ENCODE data around the gene MESD.
A peak's percentile ranks its signal among the peaks of the same experiment; 100 is the strongest.

MESD gene

GRCh38 chr15:81024265-81024872 lies 34.8 kb upstream of the MESD start:
- TF ChIP-seq ZNF274 (IDR thresholded peaks at IDR 0.05; ENCODE audit: low read depth, low read length), result no peak
- no peak overlapping the region; the same call in 1 of the 2 replicates for H3K4me3 ChIP-seq (ENCODE audit: low read length)

- no peak for TF ChIP-seq ZNF274 (IDR thresholded peaks at IDR 0.05; ENCODE audit: low read depth, low read length)
Observed at GRCh38 chr15:81023483-81024264, 34.1 kb upstream of the MESD start.

GRCh38 chr15:81021321-81021720 lies 31.7 kb upstream of the MESD start:
- no peak for TF ChIP-seq ZNF274 (IDR thresholded peaks at IDR 0.05; ENCODE audit: low read depth, low read length)
- H3K4me3 ChIP-seq (ENCODE audit: low read length), result no peak overlapping the region

More at GRCh38 chr15:81023483-81024264, 34.1 kb upstream of the MESD start:
- H3K4me3 ChIP-seq (ENCODE audit: low read length), result peak overlapping the region; percentile 14; the same call in 1 of the 2 replicates

GRCh38 chr15:81018197-81018596 lies 28.6 kb upstream of the MESD start:
- no peak for TF ChIP-seq ZNF274 (IDR thresholded peaks at IDR 0.05; ENCODE audit: low read depth, low read length)
- H3K4me3 ChIP-seq (ENCODE audit: low read length), result no peak overlapping the region

- TF ChIP-seq ZNF274 (IDR thresholded peaks at IDR 0.05; ENCODE audit: low read depth, low read length), result no peak
- H3K4me3 ChIP-seq (ENCODE audit: low read length), result no peak overlapping the region
Observed at GRCh38 chr15:81016489-81017068, 27.0 kb upstream of the MESD start.

- H3K4me3 ChIP-seq (ENCODE audit: low read length), result no peak overlapping the region
- no peak for TF ChIP-seq ZNF274 (IDR thresholded peaks at IDR 0.05; ENCODE audit: low read depth, low read length)
Observed at GRCh38 chr15:81015621-81016488, 26.2 kb upstream of the MESD start.

- H3K4me3 ChIP-seq (ENCODE audit: low read length), result no peak overlapping the region
- no peak for TF ChIP-seq ZNF274 (IDR thresholded peaks at IDR 0.05; ENCODE audit: low read depth, low read length)
Observed at GRCh38 chr15:81014446-81015093, 25.0 kb upstream of the MESD start.

- no peak for TF ChIP-seq ZNF274 (IDR thresholded peaks at IDR 0.05; ENCODE audit: low read depth, low read length)
Observed at GRCh38 chr15:81013396-81013929, 23.8 kb upstream of the MESD start.

GRCh38 chr15:81012588-81012987 lies 23.0 kb upstream of the MESD start:
- no peak overlapping the region for H3K4me3 ChIP-seq (ENCODE audit: low read length)
- TF ChIP-seq ZNF274 (IDR thresholded peaks at IDR 0.05; ENCODE audit: low read depth, low read length), result no peak

More at GRCh38 chr15:81013396-81013929, 23.8 kb upstream of the MESD start:
- no peak overlapping the region for H3K4me3 ChIP-seq (ENCODE audit: low read length)

- TF ChIP-seq ZNF274 (IDR thresholded peaks at IDR 0.05; ENCODE audit: low read depth, low read length), result no peak
- no peak overlapping the region for H3K4me3 ChIP-seq (ENCODE audit: low read length)
Observed at GRCh38 chr15:81011593-81011992, 22.0 kb upstream of the MESD start.

- no peak for TF ChIP-seq ZNF274 (IDR thresholded peaks at IDR 0.05; ENCODE audit: low read depth, low read length)
- no peak overlapping the region for H3K4me3 ChIP-seq (ENCODE audit: low read length)
Observed at GRCh38 chr15:81010086-81010485, 20.5 kb upstream of the MESD start.

GRCh38 chr15:81008312-81008711 lies 18.7 kb upstream of the MESD start:
- no peak overlapping the region for H3K4me3 ChIP-seq (ENCODE audit: low read length)
- no peak for TF ChIP-seq ZNF274 (IDR thresholded peaks at IDR 0.05; ENCODE audit: low read depth, low read length)

GRCh38 chr15:81007428-81008064 lies 17.9 kb upstream of the MESD start:
- no peak for TF ChIP-seq ZNF274 (IDR thresholded peaks at IDR 0.05; ENCODE audit: low read depth, low read length)
- no peak overlapping the region for H3K4me3 ChIP-seq (ENCODE audit: low read length)

Data from GM08714 (cell line).